HEK293 (cell line): ENCODE data around the gene RNPEP.

ENCODE experiments used
- BCL11A ChIP-seq: fragments of 450-650 bp; formaldehyde crosslinking; IDR thresholded peaks from 2 replicates; pipeline ENCODE4 v1.5.1; 2016; ENCODE audit warnings: low read depth, missing biosample characterization, missing genetic modification characterization
- ELK4 ChIP-seq: IDR thresholded peaks from 2 replicates; pipeline ENCODE4 v1.6.1; 2011; ENCODE audit warnings: mild to moderate bottlenecking, low read depth, low read length, borderline replicate concordance
- GLIS1 ChIP-seq: fragments of 450-650 bp; formaldehyde crosslinking; IDR thresholded peaks from 2 replicates; pipeline ENCODE4 v1.5.1; 2016; ENCODE audit warnings: missing biosample characterization, missing genetic modification characterization
- HOXD13 ChIP-seq: sonication (generic); formaldehyde crosslinking; IDR thresholded peaks from 2 replicates; pipeline ENCODE4 v1.8.0; 2022; ENCODE audit warnings: missing genetic modification reagents, borderline replicate concordance
- KLF16 ChIP-seq: fragments of 450-650 bp; formaldehyde crosslinking; IDR thresholded peaks from 2 replicates; pipeline ENCODE4 v1.5.1; 2017; ENCODE audit warnings: missing biosample characterization, missing genetic modification characterization
- KLF17 ChIP-seq: fragments of 450-650 bp; formaldehyde crosslinking; IDR thresholded peaks from 2 replicates; pipeline ENCODE4 v1.5.1; 2016; ENCODE audit warnings: missing biosample characterization, missing genetic modification characterization
- OVOL3 ChIP-seq: fragments of 450-650 bp; formaldehyde crosslinking; IDR thresholded peaks from 2 replicates; pipeline ENCODE4 v1.5.1; 2016; ENCODE audit warnings: missing biosample characterization, missing genetic modification characterization
- REST ChIP-seq: fragments of 450-650 bp; formaldehyde crosslinking; IDR thresholded peaks from 2 replicates; pipeline ENCODE4 v1.5.1; 2016; ENCODE audit warnings: missing biosample characterization, missing genetic modification characterization
- SETDB1 ChIP-seq: IDR thresholded peaks from one replicate; pipeline ENCODE4 v1.6.1; 2017; ENCODE audit warnings: mild to moderate bottlenecking, low read length, moderate library complexity, mixed read lengths; ENCODE audit not compliant: insufficient read length
- SP3 ChIP-seq: fragments of 450-650 bp; formaldehyde crosslinking; IDR thresholded peaks from 2 replicates; pipeline ENCODE4 v1.5.1; 2016; ENCODE audit warnings: missing biosample characterization, missing genetic modification characterization
- ZBTB26 ChIP-seq: fragments of 450-650 bp; formaldehyde crosslinking; optimal IDR thresholded peaks from 2 replicates; pipeline ENCODE3; 2016; ENCODE audit warnings: missing biosample characterization, mild to moderate bottlenecking, missing genetic modification characterization
- ZBTB6 ChIP-seq: fragments of 450-650 bp; formaldehyde crosslinking; IDR thresholded peaks from 2 replicates; pipeline ENCODE4 v1.5.1; 2017; ENCODE audit warnings: missing biosample characterization, missing genetic modification characterization
- ZBTB7A ChIP-seq: fragments of 450-650 bp; formaldehyde crosslinking; IDR thresholded peaks from 2 replicates; pipeline ENCODE4 v1.5.1; 2016; ENCODE audit warnings: low read depth, missing biosample characterization, missing genetic modification characterization
- ZFP69B ChIP-seq: fragments of 450-650 bp; formaldehyde crosslinking; IDR thresholded peaks from 2 replicates; pipeline ENCODE4 v1.5.1; 2016; ENCODE audit warnings: missing biosample characterization, missing genetic modification characterization
- ZNF10 ChIP-seq: fragments of 450-650 bp; formaldehyde crosslinking; IDR thresholded peaks from 2 replicates; pipeline ENCODE4 v1.5.1; 2017; ENCODE audit warnings: missing biosample characterization, missing genetic modification characterization
- ZNF138 ChIP-seq: fragments of 450-650 bp; formaldehyde crosslinking; IDR thresholded peaks from 2 replicates; pipeline ENCODE4 v1.5.1; 2016; ENCODE audit warnings: missing biosample characterization, missing genetic modification characterization, borderline replicate concordance
- ZNF146 ChIP-seq: fragments of 450-650 bp; formaldehyde crosslinking; IDR thresholded peaks from 2 replicates; pipeline ENCODE4 v1.5.1; 2016; ENCODE audit warnings: missing biosample characterization, missing genetic modification characterization
- ZNF155 ChIP-seq: fragments of 450-650 bp; formaldehyde crosslinking; IDR thresholded peaks from 2 replicates; pipeline ENCODE4 v1.5.1; 2016; ENCODE audit warnings: missing biosample characterization, missing genetic modification characterization
- ZNF248 ChIP-seq: fragments of 450-650 bp; formaldehyde crosslinking; IDR thresholded peaks from 2 replicates; pipeline ENCODE4 v1.5.1; 2017; ENCODE audit warnings: missing biosample characterization, missing genetic modification characterization
- ZNF302 ChIP-seq: fragments of 450-650 bp; formaldehyde crosslinking; IDR thresholded peaks from 2 replicates; pipeline ENCODE4 v1.5.1; 2016; ENCODE audit warnings: missing biosample characterization, missing genetic modification characterization, low read depth
- ZNF350 ChIP-seq: fragments of 450-650 bp; formaldehyde crosslinking; IDR thresholded peaks from 2 replicates; pipeline ENCODE4 v1.5.0; 2017; ENCODE audit warnings: missing biosample characterization, mild to moderate bottlenecking, missing genetic modification characterization
- ZNF362 ChIP-seq: fragments of 450-650 bp; formaldehyde crosslinking; IDR thresholded peaks from 2 replicates; pipeline ENCODE4 v1.5.1; 2016; ENCODE audit warnings: missing biosample characterization, missing genetic modification characterization
- ZNF544 ChIP-seq: fragments of 450-650 bp; formaldehyde crosslinking; IDR thresholded peaks from 2 replicates; pipeline ENCODE4 v1.5.0; 2017; ENCODE audit warnings: missing biosample characterization, missing genetic modification characterization
- ZNF629 ChIP-seq: fragments of 450-650 bp; formaldehyde crosslinking; IDR thresholded peaks from 2 replicates; pipeline ENCODE4 v1.5.1; 2017; ENCODE audit warnings: missing biosample characterization, missing genetic modification characterization
- ZNF660 ChIP-seq: fragments of 450-650 bp; IDR thresholded peaks from 2 replicates; pipeline ENCODE4 v1.5.1; 2018; ENCODE audit warnings: missing biosample characterization, mild to moderate bottlenecking, missing genetic modification characterization
- ZNF747 ChIP-seq: fragments of 450-650 bp; formaldehyde crosslinking; IDR thresholded peaks from 2 replicates; pipeline ENCODE4 v1.5.1; 2016; ENCODE audit warnings: missing biosample characterization, missing genetic modification characterization
- ZNF792 ChIP-seq: fragments of 450-650 bp; formaldehyde crosslinking; IDR thresholded peaks from 2 replicates; pipeline ENCODE4 v1.5.1; 2016; ENCODE audit warnings: missing biosample characterization, missing genetic modification characterization
- ZNF843 ChIP-seq: fragments of 450-650 bp; formaldehyde crosslinking; IDR thresholded peaks from 2 replicates; pipeline ENCODE4 v1.5.1; 2016; ENCODE audit warnings: missing biosample characterization, missing genetic modification characterization
- ZSCAN4 ChIP-seq: fragments of 450-650 bp; formaldehyde crosslinking; IDR thresholded peaks from 2 replicates; pipeline ENCODE4 v1.5.1; 2017; ENCODE audit warnings: missing biosample characterization, missing genetic modification characterization

Gene RNPEP

GRCh38 chr1:201955009-201955728, 27.3 kb upstream of the RNPEP start, which contains the start of gene TIMM17A (continued):
- TF ChIP-seq ZBTB6 (tag by site-specific recombination): no peak
- TF ChIP-seq REST (tag by site-specific recombination): peak; percentile 61; the same call in 1 of the 2 replicates
- peak; percentile 75 for TF ChIP-seq ZBTB7A
- no peak for TF ChIP-seq ZSCAN4
- peak; percentile 92 for TF ChIP-seq ZNF629 (tag by site-specific recombination)
- peak; percentile 58; the same call in 1 of the 2 replicates for TF ChIP-seq GLIS1 (tag by site-specific recombination)
- no peak for TF ChIP-seq ELK4
- no peak for TF ChIP-seq ZNF792
- no peak for TF ChIP-seq SETDB1
- TF ChIP-seq ZNF146 (tag by site-specific recombination): no peak
- TF ChIP-seq ZNF350 (tag by site-specific recombination): no peak
- no peak for TF ChIP-seq ZNF747 (tag by site-specific recombination)
- TF ChIP-seq SP3: peak; percentile 94
- no peak for TF ChIP-seq ZNF138 (tag by site-specific recombination)
- TF ChIP-seq ZNF362: no peak; the same call in none of the 2 replicates
- no peak for TF ChIP-seq ZNF155 (tag by site-specific recombination)
- TF ChIP-seq ZNF302 (tag by site-specific recombination): no peak
- no peak for TF ChIP-seq HOXD13
- peak; percentile 74; the same call in 1 of the 2 replicates for TF ChIP-seq ZNF843
- TF ChIP-seq ZFP69B (tag by site-specific recombination): peak; percentile 60; the same call in 1 of the 2 replicates
- TF ChIP-seq OVOL3 (tag by site-specific recombination): no peak
- no peak; the same call in none of the 2 replicates for TF ChIP-seq BCL11A (tag by site-specific recombination)
- no peak; the same call in 1 of the 2 replicates for TF ChIP-seq ZNF660 (tag by site-specific recombination)
- no peak for TF ChIP-seq ZNF10 (tag by site-specific recombination)
- no peak for TF ChIP-seq ZNF544
- no peak for TF ChIP-seq ZNF248 (tag by site-specific recombination)
- peak; percentile 81 for TF ChIP-seq KLF16 (tag by site-specific recombination)
- peak; percentile 33 for TF ChIP-seq ZBTB26
- TF ChIP-seq KLF17 (tag by site-specific recombination): peak; percentile 61
